Measurements from ENCODE around the gene HBA1.
"Not testable (repeated sequence)": the region's sequence is repeated elsewhere in the genome, so short reads cannot be mapped to it uniquely, and the experiment has no call there.

- TF ChIP-seq ELF4 (CRISPR knock-in tag; IDR thresholded peaks at IDR 0.05; ENCODE audit: low read depth); CTCF (IDR thresholded peaks at IDR 0.05): not testable (repeated sequence)
These were observed 3.1 kb upstream of the HBA1 start for GRCh38 chr16:173211-173854.

All from WTC11 (cell line).